HT-29 (cell line): ENCODE data around the gene ADGRD1. TPM values are rescaled to one million over a fixed set of nuclear protein-coding genes. Genes with fewer than 3 reads are reported as not detected.

ENCODE experiments used
- DNase-seq: peaks from one replicate; pipeline ENCODE4 v3.0.0-alpha.2; 2015; ENCODE audit warnings: low spot score
- total RNA-seq: library from RNA; depleted of rRNA; stranded (reverse); fragments of >200 nt; shearing (Covaris generic); gene quantifications from 2 replicates; pipeline ENCODE4 v1.2.3, GENCODE V29; 2014

ADGRD1 gene
- total RNA-seq, 1 experiment from 2014 or later, result not detected

- no peak for DNase-seq
These were observed 70.3 kb downstream of the ADGRD1 start for GRCh38 chr12:131024026-131024425.

- no peak for DNase-seq
These were observed 71.0 kb downstream of the ADGRD1 start for GRCh38 chr12:131024721-131025120.

- no peak for DNase-seq
These were observed 71.5 kb downstream of the ADGRD1 start for GRCh38 chr12:131025234-131025633.

- DNase-seq, result no peak
These were observed 72.4 kb downstream of the ADGRD1 start for GRCh38 chr12:131025939-131026702.

GRCh38 chr12:131026754-131027153, 73.0 kb downstream of the ADGRD1 start:
- DNase-seq, result no peak

- no peak for DNase-seq
These were observed 73.6 kb downstream of the ADGRD1 start for GRCh38 chr12:131027264-131027663.

GRCh38 chr12:131027876-131028586, 74.3 kb downstream of the ADGRD1 start:
- DNase-seq, result no peak

- peak; percentile 11 for DNase-seq
These were observed 75.1 kb downstream of the ADGRD1 start for GRCh38 chr12:131028587-131029338.

GRCh38 chr12:131030472-131031328, 77.0 kb downstream of the ADGRD1 start:
- DNase-seq, result no peak

GRCh38 chr12:131032082-131032750, 78.5 kb downstream of the ADGRD1 start:
- DNase-seq, result no peak

GRCh38 chr12:131033486-131033885, 79.8 kb downstream of the ADGRD1 start:
- DNase-seq, result no peak

GRCh38 chr12:131033886-131034482, 80.3 kb downstream of the ADGRD1 start:
- no peak for DNase-seq

GRCh38 chr12:131034631-131035244, 81.0 kb downstream of the ADGRD1 start:
- no peak for DNase-seq

- no peak for DNase-seq
These were observed 81.6 kb downstream of the ADGRD1 start for GRCh38 chr12:131035245-131035681.

GRCh38 chr12:131038159-131038558, 84.5 kb downstream of the ADGRD1 start:
- DNase-seq, result no peak

GRCh38 chr12:131038961-131039950, 85.5 kb downstream of the ADGRD1 start:
- DNase-seq, result no peak

- DNase-seq, result no peak
These were observed 86.8 kb downstream of the ADGRD1 start for GRCh38 chr12:131040491-131040890.

GRCh38 chr12:131041216-131041967, 87.7 kb downstream of the ADGRD1 start:
- DNase-seq, result no peak
